ENCODE data around the gene ABHD3. TPM values are rescaled to one million over a fixed set of nuclear protein-coding genes. Genes with fewer than 3 reads are reported as not detected.

The ABHD3 gene
- total RNA-seq, 1 donor from 2014 or later: 10.5 TPM

- no peak for DNase-seq (ENCODE audit: low read depth)
- no peak for FAIRE-seq
- TF ChIP-seq CTCF (IDR thresholded peaks at IDR 0.05; ENCODE audit: insufficient read depth, low read length, severe bottlenecking): no peak
- no peak overlapping the region for H3K4me3 ChIP-seq (ENCODE audit: low read depth, low read length)
- no peaks in the 10 kb centered on the region for H3K36me3 ChIP-seq (ENCODE audit: control insufficient read depth, insufficient read depth, low read length)
- no peaks in the 10 kb centered on the region for H3K27me3 ChIP-seq (ENCODE audit: control insufficient read depth, insufficient read depth, low read length)
Measured at GRCh38 chr18:21706386-21706865, 1.9 kb upstream of the ABHD3 start.

GRCh38 chr18:21703241-21703820 lies 1.2 kb downstream of the ABHD3 start:
- no peak for TF ChIP-seq CTCF (IDR thresholded peaks at IDR 0.05; ENCODE audit: insufficient read depth, low read length, severe bottlenecking)
- DNase-seq (ENCODE audit: low read depth) (peak; percentile 42), FAIRE-seq (no peak)
- Histone ChIP-seq H3K4me3 (ENCODE audit: low read depth, low read length) (peak overlapping the region; percentile 57), H3K27me3 (ENCODE audit: control insufficient read depth, insufficient read depth, low read length) (no peaks in the 10 kb centered on the region), H3K36me3 (ENCODE audit: control insufficient read depth, insufficient read depth, low read length) (no peaks in the 10 kb centered on the region)

- DNase-seq (ENCODE audit: low read depth): no peak
- Histone ChIP-seq H3K4me3 (ENCODE audit: low read depth, low read length) (no peak overlapping the region), H3K27me3 (ENCODE audit: control insufficient read depth, insufficient read depth, low read length) (no peaks in the 10 kb centered on the region), H3K36me3 (ENCODE audit: control insufficient read depth, insufficient read depth, low read length) (no peaks in the 10 kb centered on the region)
- no peak for TF ChIP-seq CTCF (IDR thresholded peaks at IDR 0.05; ENCODE audit: insufficient read depth, low read length, severe bottlenecking)
- FAIRE-seq: no peak
Measured at GRCh38 chr18:21702602-21703001, 2.0 kb downstream of the ABHD3 start.

- H3K27me3 ChIP-seq (ENCODE audit: control insufficient read depth, insufficient read depth, low read length): no peaks in the 10 kb centered on the region
- no peak overlapping the region for H3K4me3 ChIP-seq (ENCODE audit: low read depth, low read length)
- FAIRE-seq: no peak
- H3K36me3 ChIP-seq (ENCODE audit: control insufficient read depth, insufficient read depth, low read length): no peaks in the 10 kb centered on the region
- no peak for TF ChIP-seq CTCF (IDR thresholded peaks at IDR 0.05; ENCODE audit: insufficient read depth, low read length, severe bottlenecking)
- no peak for DNase-seq (ENCODE audit: low read depth)
Measured at GRCh38 chr18:21701621-21702020, 3.0 kb downstream of the ABHD3 start.

GRCh38 chr18:21700528-21701075 lies 4.0 kb downstream of the ABHD3 start:
- FAIRE-seq (no peak), DNase-seq (ENCODE audit: low read depth) (no peak)
- no peaks in the 10 kb centered on the region for H3K27me3 ChIP-seq (ENCODE audit: control insufficient read depth, insufficient read depth, low read length)
- no peaks in the 10 kb centered on the region for H3K36me3 ChIP-seq (ENCODE audit: control insufficient read depth, insufficient read depth, low read length)
- no peak overlapping the region for H3K4me3 ChIP-seq (ENCODE audit: low read depth, low read length)
- no peak for TF ChIP-seq CTCF (IDR thresholded peaks at IDR 0.05; ENCODE audit: insufficient read depth, low read length, severe bottlenecking)

GRCh38 chr18:21693322-21693721 lies 11.3 kb downstream of the ABHD3 start:
- no peak for TF ChIP-seq CTCF (IDR thresholded peaks at IDR 0.05; ENCODE audit: insufficient read depth, low read length, severe bottlenecking)
- no peak for FAIRE-seq
- Histone ChIP-seq H3K27me3 (ENCODE audit: control insufficient read depth, insufficient read depth, low read length) (no peaks in the 10 kb centered on the region), H3K4me3 (ENCODE audit: low read depth, low read length) (no peak overlapping the region), H3K36me3 (ENCODE audit: control insufficient read depth, insufficient read depth, low read length) (no peaks in the 10 kb centered on the region)
- DNase-seq (ENCODE audit: low read depth): no peak
